NOMO-1 treated with dmso at 0.1 percent for 144 hours (cell line): Measurements from ENCODE around the gene SIGLEC14.

Source experiments
- DNase-seq: peaks from one replicate; lab custom pipeline; 2025; ENCODE audit not compliant: unreplicated experiment; lab: John Stamatoyannopoulos, UW

The SIGLEC14 gene

GRCh38 chr19:51626675-51627074 is 19.9 kb downstream of the SIGLEC14 start:
- no peak for DNase-seq

GRCh38 chr19:51621178-51621577 is 25.4 kb downstream of the SIGLEC14 start:
- DNase-seq = peak; percentile 91

DNA sequence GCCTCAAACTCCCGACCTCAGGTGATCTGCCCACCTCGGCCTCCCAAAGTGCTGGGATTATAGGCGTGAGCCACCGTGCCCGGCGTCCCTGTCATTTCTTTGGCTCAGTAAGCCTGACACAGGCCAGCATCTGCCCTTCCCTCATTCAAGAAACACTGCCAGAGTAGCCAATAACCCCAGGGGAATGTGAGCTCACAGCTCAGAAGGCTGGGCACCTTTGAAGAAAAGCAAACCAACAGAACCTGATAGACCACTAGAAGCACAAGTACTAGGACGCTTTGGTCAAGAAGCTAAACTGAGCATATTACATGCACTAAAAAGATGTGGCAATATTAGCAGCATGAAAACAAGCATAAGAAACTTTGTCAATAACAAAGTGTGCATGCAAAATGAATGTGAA is 30.6 kb downstream of the SIGLEC14 start:
- DNase-seq = no peak

DNA sequence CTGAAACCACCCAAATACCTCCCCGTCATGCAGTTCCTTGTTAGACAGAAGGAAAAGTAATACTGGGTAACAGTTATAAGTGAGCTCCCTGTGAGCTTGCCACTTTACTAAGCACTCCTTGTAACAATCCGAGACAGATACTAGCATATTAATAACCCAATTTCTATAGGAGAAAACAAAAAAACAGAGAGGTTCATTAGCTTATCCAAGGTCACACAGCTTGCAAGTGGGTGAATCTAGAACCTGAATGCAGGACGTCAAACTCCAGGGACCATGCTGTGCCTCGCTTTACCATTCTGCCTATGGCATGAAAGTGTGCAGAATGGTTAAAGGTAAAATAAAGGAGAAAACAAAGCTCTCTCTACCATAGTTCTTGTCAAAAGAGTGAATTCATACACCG is 31.8 kb downstream of the SIGLEC14 start:
- no peak for DNase-seq

- no peak for DNase-seq
Observed at GRCh38 chr19:51610576-51610975, 36.0 kb downstream of the SIGLEC14 start.

DNA sequence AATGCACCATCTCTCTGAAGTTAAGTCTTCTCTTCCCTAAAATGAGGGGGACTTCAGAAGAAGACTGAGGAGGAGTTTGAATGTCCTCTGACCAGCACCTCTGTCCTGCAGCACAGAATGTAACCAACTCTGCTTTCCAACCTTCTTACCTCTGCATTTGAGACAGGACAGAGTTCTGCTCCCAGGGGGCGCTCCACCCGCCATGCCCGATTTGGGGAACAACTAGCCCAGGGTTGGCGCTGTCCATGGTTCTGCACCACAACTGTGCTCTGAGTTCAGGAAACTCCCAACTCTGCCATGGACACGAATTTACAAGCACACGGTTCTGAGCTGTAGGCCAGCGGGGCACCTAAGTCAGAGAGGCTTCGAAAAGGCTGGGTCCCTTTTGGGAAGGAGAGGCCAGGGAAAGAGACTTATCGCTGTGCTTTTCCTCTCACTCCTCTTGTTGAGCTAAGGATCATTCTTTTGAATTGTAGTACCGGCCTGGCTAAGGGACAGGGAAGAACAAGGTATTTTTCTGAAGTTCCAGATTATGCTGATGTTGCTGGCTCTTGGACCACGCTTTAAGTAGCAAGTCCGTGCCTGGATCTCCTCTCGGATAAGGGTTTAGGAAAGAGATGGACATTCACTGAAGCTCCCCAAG is 38.6 kb downstream of the SIGLEC14 start:
- DNase-seq = peak; percentile 58

DNA sequence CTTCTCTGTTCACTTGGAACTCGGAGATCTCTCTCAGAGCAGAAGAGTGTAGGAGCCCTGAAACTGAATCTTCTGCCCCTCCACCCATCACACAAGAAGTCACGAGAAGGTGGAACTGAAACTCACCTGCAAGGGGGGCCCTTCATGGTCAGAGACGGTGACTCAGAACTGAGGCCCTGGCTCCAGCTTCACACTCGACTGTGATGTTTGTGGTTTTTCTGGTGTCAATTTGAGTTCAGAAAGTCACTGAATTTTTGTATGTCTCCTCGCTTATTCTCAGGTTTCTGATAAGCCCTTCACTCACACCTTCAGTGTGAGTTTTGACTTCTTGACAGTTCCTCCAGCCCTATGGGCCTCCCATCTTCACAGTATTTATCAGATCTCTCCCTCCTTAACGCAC is 39.5 kb downstream of the SIGLEC14 start:
- peak; percentile 70 for DNase-seq

- no peak for DNase-seq
Observed at GRCh38 chr19:51602189-51602854, 44.3 kb downstream of the SIGLEC14 start.

GRCh38 chr19:51600940-51601580 is 45.6 kb downstream of the SIGLEC14 start:
- DNase-seq = no peak

DNA sequence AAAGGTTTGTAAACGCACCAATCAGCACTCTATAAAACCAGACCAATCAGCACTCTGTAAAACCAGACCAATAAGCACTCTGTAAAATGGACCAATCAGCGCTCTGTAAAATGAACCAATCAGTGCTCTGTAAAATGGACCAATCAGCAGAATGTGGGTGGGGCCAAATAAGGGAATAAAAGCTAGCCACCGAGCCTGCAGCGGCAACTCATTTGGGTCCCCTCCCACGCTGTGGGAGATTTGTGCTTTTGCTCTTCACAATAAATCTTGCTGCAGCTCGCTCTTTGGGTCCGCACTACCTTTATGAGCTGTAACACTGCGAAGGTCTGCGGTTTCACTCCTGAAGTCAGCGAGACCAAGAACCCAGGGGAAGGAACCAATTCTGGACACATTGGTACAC is 47.5 kb downstream of the SIGLEC14 start:
- no peak for DNase-seq

- no peak for DNase-seq
Observed at GRCh38 chr19:51598159-51598915, 48.3 kb downstream of the SIGLEC14 start.

DNA sequence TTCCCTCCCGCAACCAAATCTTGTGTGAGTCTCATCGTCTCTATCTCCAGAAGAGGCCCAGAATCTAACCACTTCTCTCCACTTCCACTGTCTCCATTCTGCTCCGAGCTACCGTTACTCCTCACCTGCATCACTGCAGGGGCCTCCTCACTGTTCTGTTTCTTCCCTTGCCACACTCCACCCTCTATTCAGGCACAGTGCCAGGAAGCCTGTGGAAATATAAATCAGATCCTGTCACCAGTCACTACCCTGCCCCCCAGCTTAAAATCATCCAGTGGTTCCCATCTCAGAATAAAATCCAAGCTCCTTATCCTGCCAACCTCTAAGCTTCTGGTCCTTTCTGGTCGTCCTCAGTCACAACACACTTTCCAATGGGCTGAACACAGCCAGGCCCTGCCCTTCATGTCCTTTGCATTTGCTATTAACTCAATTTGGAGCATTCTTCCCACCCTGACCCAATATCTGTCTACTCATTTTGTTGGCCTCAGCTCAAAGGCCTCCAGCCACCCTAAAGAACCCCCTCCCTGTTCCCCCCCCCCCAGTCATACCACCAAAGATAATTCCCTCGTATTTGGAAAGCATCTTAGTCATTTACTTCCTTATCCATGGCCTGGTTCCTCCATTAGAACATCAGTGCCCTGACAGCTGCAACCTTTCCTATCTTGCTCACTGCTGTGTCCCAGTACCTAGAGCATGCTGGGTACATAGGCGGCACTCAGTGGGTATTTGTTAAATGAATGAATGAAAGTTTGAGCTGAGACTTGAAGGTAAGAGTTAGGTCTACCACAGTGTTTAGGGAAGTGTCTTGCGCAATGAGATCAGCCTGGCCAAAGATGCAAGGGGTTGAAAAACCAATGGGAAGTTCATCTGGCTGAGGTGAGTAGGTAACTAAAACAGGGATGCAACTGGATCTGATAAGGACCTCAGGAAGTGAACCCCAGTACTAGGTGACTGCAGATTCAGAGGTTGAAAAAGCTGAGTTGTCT is 51.1 kb downstream of the SIGLEC14 start:
- DNase-seq = no peak

DNA sequence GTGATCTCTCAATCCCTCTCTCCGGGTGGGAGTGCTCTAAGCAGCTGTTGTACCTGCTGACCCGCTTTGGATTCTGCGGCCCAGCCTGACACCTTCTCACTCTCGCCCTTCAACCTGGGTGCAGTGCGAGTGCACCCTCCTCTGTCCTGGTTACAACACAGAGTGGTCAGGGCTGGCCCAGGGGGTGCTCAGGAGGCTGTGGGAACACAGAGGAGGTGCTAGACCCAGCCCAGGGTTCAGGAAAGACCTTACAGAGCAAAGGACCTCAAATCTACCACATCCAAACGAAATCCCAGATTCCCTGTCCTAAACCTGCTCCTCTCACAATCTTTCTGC is 51.9 kb downstream of the SIGLEC14 start:
- DNase-seq = no peak

DNA sequence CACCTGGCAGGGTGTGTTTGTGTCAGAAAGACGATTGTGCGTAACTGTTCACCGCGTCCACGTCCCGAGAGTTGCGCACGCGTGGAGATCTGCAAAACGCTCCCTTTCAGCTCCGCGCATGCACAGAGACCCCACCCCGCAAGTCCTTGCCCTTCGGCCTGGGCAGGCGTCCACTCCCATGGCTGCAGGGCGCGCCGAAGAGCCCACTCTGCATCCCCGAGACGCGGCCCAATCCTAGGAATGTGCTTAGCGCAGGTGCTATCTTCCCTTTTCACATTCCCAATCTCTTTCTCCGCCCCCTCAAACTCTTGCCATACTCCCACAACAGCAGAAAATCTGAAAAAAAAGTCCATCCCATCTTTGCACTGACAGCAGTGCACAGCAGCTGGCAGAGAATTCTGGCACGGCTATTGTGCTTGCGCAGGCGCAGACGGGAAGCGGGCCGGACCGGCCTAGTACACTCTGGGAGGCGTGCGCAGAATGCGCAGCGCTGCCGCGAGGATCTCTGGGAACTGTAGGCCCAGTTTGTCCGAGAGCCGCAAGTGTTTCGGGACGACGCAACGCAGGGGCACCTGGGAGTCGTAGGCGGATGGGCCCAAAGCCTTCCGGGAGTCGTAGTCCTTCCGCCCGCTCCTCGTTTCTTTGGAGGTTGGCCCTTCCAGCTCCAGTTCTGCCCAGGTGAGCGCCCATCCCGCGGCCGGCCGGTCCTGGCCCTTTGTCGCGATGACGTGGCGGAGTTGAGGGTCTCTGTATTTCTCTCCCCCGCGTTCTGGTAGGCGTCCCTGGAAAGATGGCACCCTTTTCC is 52.5 kb downstream of the SIGLEC14 start:
- peak; percentile 94 for DNase-seq

DNA sequence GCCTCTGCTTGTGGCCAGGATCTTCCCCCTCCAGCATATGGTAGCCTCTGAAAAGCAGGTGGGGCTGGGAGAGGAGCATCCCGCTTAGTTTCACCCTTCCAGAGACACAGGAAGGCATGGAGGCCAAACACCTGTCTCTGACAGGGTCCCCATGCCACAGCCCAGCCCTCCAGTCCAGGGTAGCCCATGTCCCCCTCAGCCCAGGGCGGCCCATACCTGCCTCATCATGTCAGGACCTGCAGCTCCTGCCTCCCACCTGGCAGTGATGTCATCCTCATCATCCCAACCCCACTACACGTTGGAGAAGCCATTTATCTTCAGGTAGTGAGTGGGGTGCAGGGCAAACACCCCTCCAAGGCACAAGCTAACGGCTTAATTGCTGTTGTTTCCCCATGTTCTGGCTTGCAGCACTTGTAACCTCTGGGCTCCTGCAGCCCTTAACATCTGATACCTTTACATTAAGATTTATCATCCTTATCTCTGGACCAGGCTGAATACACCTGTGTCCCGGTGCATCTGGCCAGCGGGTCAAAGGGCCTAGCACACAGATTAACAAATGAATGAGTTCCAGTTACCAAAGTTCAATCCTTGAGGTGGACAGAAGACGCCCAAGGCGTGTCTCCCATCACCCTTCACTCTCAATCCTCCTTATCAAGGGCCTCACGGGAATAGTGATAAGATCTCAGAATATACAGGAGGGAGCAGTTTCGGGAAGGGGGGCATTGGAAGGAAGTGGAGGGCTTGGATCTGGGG is 53.3 kb downstream of the SIGLEC14 start:
- DNase-seq = no peak
